ENCODE results near the gene MCM9. TPM values are rescaled to one million over a fixed set of nuclear protein-coding genes. Genes with fewer than 3 reads are reported as not detected.

MCM9 gene
- total RNA-seq, 1 experiment from 2014 or later, result 18.6 TPM

- H3K9ac ChIP-seq (ENCODE audit: extremely low read depth, insufficient read length, low read length), result no peak overlapping the region
- no CpG with 5 or more reads among the region's 5 CpGs for WGBS (ENCODE audit: extremely low coverage, insufficient read length, low lambda C conversion rate)
- no peaks in the 10 kb centered on the region for H3K79me1 ChIP-seq (ENCODE audit: insufficient read depth, low read depth, low read length, poor library complexity, severe bottlenecking)
Measured at GRCh38 chr6:118783931-118784550, 150.9 kb downstream of the MCM9 start.

More at GRCh38 chr6:118783931-118784550, 150.9 kb downstream of the MCM9 start:
- no peak overlapping the region for H3K4me2 ChIP-seq (ENCODE audit: insufficient read depth, insufficient read length, low read length)
- no peak overlapping the region for H4K5ac ChIP-seq (ENCODE audit: insufficient read length, low read depth, low read length)
- no peaks in the 10 kb centered on the region for H3K9me3 ChIP-seq (ENCODE audit: control insufficient read depth, low read depth, low read length)
- H3K4me1 ChIP-seq (ENCODE audit: insufficient read depth, low read length), result no peaks in the 10 kb centered on the region; the same call in 1 of the 2 replicates
- no peak overlapping the region for H2BK12ac ChIP-seq (ENCODE audit: insufficient read length, low read depth, low read length)
- no peak overlapping the region for H3K23ac ChIP-seq (ENCODE audit: insufficient read length, low read depth, low read length)
- H3K23me2 ChIP-seq (ENCODE audit: insufficient read length, low read depth, low read length, poor library complexity, severe bottlenecking), result no peaks in the 10 kb centered on the region
- Mint-ChIP-seq H3K4me3 (no peak overlapping the region), H3K27ac (no peak overlapping the region), H3K27me3 (ENCODE audit: low read depth) (no peaks in the 10 kb centered on the region), H3K36me3 (ENCODE audit: insufficient read depth in 1 of 3, low read depth in 3 of 3) (no peaks in the 10 kb centered on the region), H3K4me1 (peaks cover 7 to 10% of the 10 kb centered on the region in 2 experiments; a peak in 3 of 4 replicates), H3K9me3 (no peaks in the 10 kb centered on the region)
- no peak overlapping the region for H2AK5ac ChIP-seq (ENCODE audit: insufficient read length, low read length)
- no peaks in the 10 kb centered on the region for H4K20me1 ChIP-seq (ENCODE audit: control insufficient read depth, insufficient read depth, insufficient read length)
- H2BK15ac ChIP-seq (ENCODE audit: low read depth, low read length), result no peak overlapping the region
- H2BK120ac ChIP-seq (ENCODE audit: low read depth, low read length, poor library complexity, severe bottlenecking), result no peak overlapping the region
- no peak overlapping the region for H4K8ac ChIP-seq (replicated peaks; ENCODE audit: insufficient read length, low read depth, low read length)
- peaks cover 2% of the 10 kb centered on the region; the same call in 1 of the 2 replicates for H3K79me2 ChIP-seq (ENCODE audit: insufficient read depth, low read length)
- H3K18ac ChIP-seq (ENCODE audit: insufficient read length, low read depth, low read length), result no peak overlapping the region
- H2AFZ ChIP-seq (ENCODE audit: low read length), result no peak overlapping the region
- no peaks in the 10 kb centered on the region for H3K27me3 ChIP-seq (ENCODE audit: insufficient read depth, low read length)
- H3K14ac ChIP-seq (ENCODE audit: insufficient read depth, low read length), result no peak overlapping the region
- H2BK20ac ChIP-seq (ENCODE audit: low read depth, low read length, poor library complexity, severe bottlenecking), result no peak overlapping the region
- no peak overlapping the region for H4K91ac ChIP-seq (ENCODE audit: insufficient read length, low read depth, low read length)
- no peak overlapping the region for H3T11ph ChIP-seq (ENCODE audit: low read length)
- no peak for DNase-seq
- no peak overlapping the region for H3K4ac ChIP-seq (ENCODE audit: low read depth, low read length)
- TF ChIP-seq, protein P1, sequence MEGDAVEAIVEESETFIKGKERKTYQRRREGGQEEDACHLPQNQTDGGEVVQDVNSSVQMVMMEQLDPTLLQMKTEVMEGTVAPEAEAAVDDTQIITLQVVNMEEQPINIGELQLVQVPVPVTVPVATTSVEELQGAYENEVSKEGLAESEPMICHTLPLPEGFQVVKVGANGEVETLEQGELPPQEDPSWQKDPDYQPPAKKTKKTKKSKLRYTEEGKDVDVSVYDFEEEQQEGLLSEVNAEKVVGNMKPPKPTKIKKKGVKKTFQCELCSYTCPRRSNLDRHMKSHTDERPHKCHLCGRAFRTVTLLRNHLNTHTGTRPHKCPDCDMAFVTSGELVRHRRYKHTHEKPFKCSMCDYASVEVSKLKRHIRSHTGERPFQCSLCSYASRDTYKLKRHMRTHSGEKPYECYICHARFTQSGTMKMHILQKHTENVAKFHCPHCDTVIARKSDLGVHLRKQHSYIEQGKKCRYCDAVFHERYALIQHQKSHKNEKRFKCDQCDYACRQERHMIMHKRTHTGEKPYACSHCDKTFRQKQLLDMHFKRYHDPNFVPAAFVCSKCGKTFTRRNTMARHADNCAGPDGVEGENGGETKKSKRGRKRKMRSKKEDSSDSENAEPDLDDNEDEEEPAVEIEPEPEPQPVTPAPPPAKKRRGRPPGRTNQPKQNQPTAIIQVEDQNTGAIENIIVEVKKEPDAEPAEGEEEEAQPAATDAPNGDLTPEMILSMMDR (conservative IDR thresholded peaks at IDR 0.05), result no peak
- no peak overlapping the region for H3K56ac ChIP-seq (ENCODE audit: insufficient read length, low read depth, low read length)
- H3K27ac ChIP-seq (ENCODE audit: insufficient read length, low read depth, low read length), result no peak overlapping the region
- H2BK5ac ChIP-seq (ENCODE audit: insufficient read length, low read length), result no peak overlapping the region

Measured in H9 (cell line).